Mesenchymal stem cell (in vitro differentiated cells and primary cell): ENCODE results near the gene CES5A.

Experiments used
- DNase-seq: peaks from one replicate; pipeline ENCODE4 v3.0.0-alpha.2; 2013
- H2AFZ ChIP-seq: one replicate; pipeline ENCODE4 v1.6.1; 2013; ENCODE audit warnings: low read depth, mild to moderate bottlenecking, control low read depth, inconsistent platforms, low read length, moderate library complexity
- H2AK5ac ChIP-seq: 2 replicates; pipeline ENCODE4 v1.6.1; 2013; ENCODE audit warnings: low read length, moderate library complexity, mild to moderate bottlenecking, inconsistent platforms; ENCODE audit not compliant: severe bottlenecking
- H2BK120ac ChIP-seq: one replicate; pipeline ENCODE4 v1.6.1; 2013; ENCODE audit warnings: low read depth, mild to moderate bottlenecking, inconsistent platforms, low read length, moderate library complexity
- H2BK12ac ChIP-seq, 2 experiments: one replicate each; pipeline ENCODE4 v1.6.1; 2013; ENCODE audit warnings: inconsistent platforms in 2 of 2, low read length in 2 of 2, mild to moderate bottlenecking in 2 of 2, moderate library complexity in 2 of 2, control low read depth in 1 of 2
- H2BK15ac ChIP-seq: one replicate; pipeline ENCODE4 v1.6.1; 2013; ENCODE audit warnings: mild to moderate bottlenecking, low read depth, inconsistent platforms; ENCODE audit not compliant: poor library complexity, severe bottlenecking
- H2BK5ac ChIP-seq: 2 replicates; pipeline ENCODE4 v1.6.1; 2013; ENCODE audit warnings: low read depth, mild to moderate bottlenecking, low read length, control low read depth, inconsistent platforms; ENCODE audit not compliant: poor library complexity, severe bottlenecking
- H3K14ac ChIP-seq, 2 experiments: one replicate each; pipeline ENCODE4 v1.6.1; 2013; ENCODE audit warnings: inconsistent platforms in 2 of 2, low read length in 2 of 2, control low read depth in 1 of 2, mild to moderate bottlenecking in 1 of 2, moderate library complexity in 1 of 2
- H3K18ac ChIP-seq, 2 experiments: one replicate each; pipeline ENCODE4 v1.6.1; 2013; ENCODE audit warnings: inconsistent platforms in 2 of 2, low read length in 2 of 2, control low read depth in 1 of 2, low read depth in 1 of 2, mild to moderate bottlenecking in 1 of 2
- H3K23ac ChIP-seq, 2 experiments: one replicate each; pipeline ENCODE4 v1.6.1; 2013; ENCODE audit warnings: inconsistent platforms in 2 of 2, low read length in 2 of 2, mild to moderate bottlenecking in 2 of 2, moderate library complexity in 2 of 2, control low read depth in 1 of 2
- H3K27ac ChIP-seq: 2 replicates; pipeline ENCODE4 v1.5.1; 2013; ENCODE audit warnings: mild to moderate bottlenecking, moderate library complexity, low read length, control low read depth, inconsistent platforms; ENCODE audit not compliant: poor library complexity, severe bottlenecking
- H3K27me3 ChIP-seq, 2 experiments: 2 replicates each; pipeline versions ENCODE4 v1.6.1 to v1.7.0; 2013; ENCODE audit warnings: low read length in 2 of 2, mild to moderate bottlenecking in 2 of 2, moderate library complexity in 2 of 2, control low read depth in 1 of 2, inconsistent platforms in 1 of 2; ENCODE audit not compliant: control insufficient read depth in 1 of 2, insufficient read depth in 1 of 2
- H3K36me3 ChIP-seq, 2 experiments: 2 replicates each; pipeline versions ENCODE4 v1.6.1 to v1.7.0; 2013; ENCODE audit warnings: low read length in 2 of 2, control low read depth in 1 of 2, inconsistent platforms in 1 of 2, low read depth in 1 of 2, mild to moderate bottlenecking in 1 of 2; ENCODE audit not compliant: insufficient read depth in 2 of 2, control insufficient read depth in 1 of 2
- H3K4ac ChIP-seq, 2 experiments: one replicate each; pipeline ENCODE4 v1.6.1; 2013; ENCODE audit warnings: inconsistent platforms in 2 of 2, low read length in 2 of 2, mild to moderate bottlenecking in 2 of 2, moderate library complexity in 2 of 2, control low read depth in 1 of 2, low read depth in 1 of 2
- H3K4me1 ChIP-seq: 2 replicates; pipeline ENCODE4 v1.6.1; 2013; ENCODE audit warnings: low read depth, low read length, control low read depth; ENCODE audit not compliant: control insufficient read depth, insufficient read depth
- H3K4me2 ChIP-seq: 2 replicates; pipeline ENCODE4 v1.6.1; 2013; ENCODE audit warnings: low read length, mild to moderate bottlenecking, inconsistent platforms; ENCODE audit not compliant: poor library complexity, severe bottlenecking
- H3K4me3 ChIP-seq, 2 experiments: 2 replicates each; pipeline versions ENCODE4 v1.5.1 to v1.7.0; 2013; ENCODE audit warnings: low read length in 2 of 2, mild to moderate bottlenecking in 2 of 2, control low read depth in 1 of 2, low read depth in 1 of 2; ENCODE audit not compliant: insufficient read depth in 1 of 2
- H3K79me1 ChIP-seq: replicated peaks from 2 replicates; pipeline ENCODE4 v1.6.1; 2013; ENCODE audit warnings: mild to moderate bottlenecking, control low read depth, low read length, inconsistent platforms; ENCODE audit not compliant: poor library complexity, severe bottlenecking
- H3K9ac ChIP-seq: 2 replicates; pipeline ENCODE4 v1.7.0; 2013; ENCODE audit warnings: mild to moderate bottlenecking, low read length, moderate library complexity
- H3K9me3 ChIP-seq: 2 replicates; pipeline ENCODE4 v1.7.0; 2013; ENCODE audit warnings: mild to moderate bottlenecking, low read length; ENCODE audit not compliant: control insufficient read depth
- H4K8ac ChIP-seq: one replicate; pipeline ENCODE4 v1.6.1; 2013; ENCODE audit warnings: inconsistent platforms, mild to moderate bottlenecking, low read length, moderate library complexity
- H4K91ac ChIP-seq: one replicate; pipeline ENCODE4 v1.6.1; 2013; ENCODE audit warnings: mild to moderate bottlenecking, low read length, inconsistent platforms
- WGBS: methylation state at CpG from one replicate; pipeline ENCODE4 v1.1.7; 2013; ENCODE audit warnings: mixed read lengths; 5-methylcytosine and 5-hydroxymethylcytosine counted together

The CES5A gene

GRCh38 chr16:55888546-55888945 lies 13.4 kb upstream of the CES5A start:
- no peak overlapping the region for H3K14ac ChIP-seq
- H2AFZ ChIP-seq, result no peak overlapping the region
- no peaks in the 10 kb centered on the region for H3K36me3 ChIP-seq
- no peak overlapping the region for H3K18ac ChIP-seq
- no peak overlapping the region for H2BK12ac ChIP-seq
- no peak overlapping the region for H4K8ac ChIP-seq
- no peaks in the 10 kb centered on the region for H3K4me1 ChIP-seq
- H2BK120ac ChIP-seq, result no peak overlapping the region
- no peak overlapping the region for H4K91ac ChIP-seq
- no peak overlapping the region for H3K27ac ChIP-seq
- WGBS, result 54% methylated on average over 2 of the region's 2 CpGs
- peaks cover 0 to 5% of the 10 kb centered on the region in 2 experiments for H3K27me3 ChIP-seq
- no peak overlapping the region for H3K4me3 ChIP-seq
- H3K4ac ChIP-seq, result no peak overlapping the region
- no peak overlapping the region for H3K23ac ChIP-seq
- no peak overlapping the region for H2BK5ac ChIP-seq
- peaks cover 21% of the 10 kb centered on the region for H3K9me3 ChIP-seq
- no peak overlapping the region for H3K4me2 ChIP-seq
- H3K9ac ChIP-seq, result no peak overlapping the region
- H2AK5ac ChIP-seq, result no peak overlapping the region
- DNase-seq, result no peak
- no peaks in the 10 kb centered on the region for H3K79me1 ChIP-seq
- H2BK15ac ChIP-seq, result no peak overlapping the region

DNA sequence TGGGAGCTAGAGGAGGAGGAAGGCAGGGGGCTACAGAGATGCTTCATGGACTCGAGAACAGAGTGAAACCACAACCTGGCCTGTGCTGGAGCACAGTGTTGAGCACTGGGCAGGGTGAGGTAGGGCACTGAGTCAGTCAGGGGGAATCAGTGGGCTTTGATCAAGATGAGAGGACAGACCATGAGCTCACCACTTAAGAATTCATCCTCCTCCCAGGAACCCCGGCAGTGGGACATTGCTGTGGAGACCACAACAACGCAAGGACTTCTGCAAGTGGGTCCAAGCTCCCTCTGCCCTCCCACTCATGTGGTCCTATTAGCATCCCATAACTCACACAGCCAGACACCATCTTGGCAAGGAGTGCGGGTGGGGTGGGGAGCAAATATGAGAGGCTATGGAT lies 1.7 kb upstream of the CES5A start:
- Histone ChIP-seq H3K4ac (no peak overlapping the region), H2BK5ac (no peak overlapping the region), H3K4me1 (no peaks in the 10 kb centered on the region), H3K4me3 (no peak overlapping the region), H3K79me1 (no peaks in the 10 kb centered on the region), H2BK12ac (no peak overlapping the region), H4K8ac (no peak overlapping the region), H2AK5ac (no peak overlapping the region), H3K27me3 (peaks cover 0 to 2% of the 10 kb centered on the region in 2 experiments), H3K14ac (no peak overlapping the region), H3K23ac (no peak overlapping the region), H3K4me2 (no peak overlapping the region), H2AFZ (no peak overlapping the region), H3K9me3 (no peaks in the 10 kb centered on the region), H2BK15ac (no peak overlapping the region), H3K36me3 (no peaks in the 10 kb centered on the region), H3K18ac (no peak overlapping the region), H2BK120ac (no peak overlapping the region), H3K27ac (no peak overlapping the region), H3K9ac (no peak overlapping the region), H4K91ac (no peak overlapping the region)
- 16% methylated on average over 2 of the region's 4 CpGs for WGBS
- no peak for DNase-seq

GRCh38 chr16:55873122-55873521 lies 2.1 kb downstream of the CES5A start:
- no peak overlapping the region for H2BK12ac ChIP-seq
- no peak overlapping the region for H2BK120ac ChIP-seq
- peaks cover 0 to 18% of the 10 kb centered on the region in 2 experiments for H3K27me3 ChIP-seq
- no peak overlapping the region for H3K27ac ChIP-seq
- no peaks in the 10 kb centered on the region for H3K79me1 ChIP-seq
- H3K36me3 ChIP-seq, result no peaks in the 10 kb centered on the region
- H2BK15ac ChIP-seq, result no peak overlapping the region
- no peak overlapping the region for H2AK5ac ChIP-seq
- no peak overlapping the region for H2AFZ ChIP-seq
- no peak overlapping the region for H3K9ac ChIP-seq
- WGBS, result 77% methylated on average over 5 of the region's 5 CpGs
- no peak overlapping the region for H3K14ac ChIP-seq
- H3K4me1 ChIP-seq, result no peaks in the 10 kb centered on the region
- no peak overlapping the region for H4K91ac ChIP-seq
- no peak for DNase-seq
- no peak overlapping the region for H3K18ac ChIP-seq
- H3K4me2 ChIP-seq, result no peak overlapping the region
- no peak overlapping the region for H3K4ac ChIP-seq
- H4K8ac ChIP-seq, result no peak overlapping the region
- no peak overlapping the region for H2BK5ac ChIP-seq
- H3K23ac ChIP-seq, result no peak overlapping the region
- H3K9me3 ChIP-seq, result no peaks in the 10 kb centered on the region
- no peak overlapping the region for H3K4me3 ChIP-seq

- 74% methylated on average over 7 of the region's 7 CpGs for WGBS
- Histone ChIP-seq H2BK120ac (no peak overlapping the region), H3K23ac (no peak overlapping the region), H3K27ac (no peak overlapping the region), H3K36me3 (no peaks in the 10 kb centered on the region), H3K4me3 (no peak overlapping the region), H3K14ac (no peak overlapping the region), H3K9me3 (no peaks in the 10 kb centered on the region), H2BK5ac (no peak overlapping the region), H2AFZ (no peak overlapping the region), H2BK15ac (no peak overlapping the region), H2AK5ac (no peak overlapping the region), H3K9ac (no peak overlapping the region), H3K4me2 (no peak overlapping the region), H4K8ac (no peak overlapping the region), H3K18ac (no peak overlapping the region), H2BK12ac (no peak overlapping the region), H4K91ac (no peak overlapping the region), H3K4me1 (no peaks in the 10 kb centered on the region), H3K4ac (no peak overlapping the region), H3K79me1 (no peaks in the 10 kb centered on the region), H3K27me3 (peaks cover 0 to 24% of the 10 kb centered on the region in 2 experiments)
- no peak for DNase-seq
Observed at GRCh38 chr16:55872130-55872529, 3.0 kb downstream of the CES5A start.
